Mucosa of stomach (tissue), 1 donor: Measurements from ENCODE around the gene ACTL10.
"Not testable (repeated sequence)": the region's sequence is repeated elsewhere in the genome, so short reads cannot be mapped to it uniquely, and the experiment has no call there.

Experiments used
- H3K27me3 ChIP-seq: one replicate; pipeline ENCODE4 v1.7.0; 2013; ENCODE audit warnings: mild to moderate bottlenecking, low read length; ENCODE audit not compliant: control insufficient read depth, insufficient read depth
- H3K36me3 ChIP-seq: one replicate; pipeline ENCODE4 v1.7.0; 2013; ENCODE audit warnings: low read length; ENCODE audit not compliant: control insufficient read depth, insufficient read depth
- H3K4me1 ChIP-seq: one replicate; pipeline ENCODE4 v1.7.0; 2013; ENCODE audit warnings: mild to moderate bottlenecking, low read length; ENCODE audit not compliant: control insufficient read depth, insufficient read depth
- H3K4me3 ChIP-seq: one replicate; pipeline ENCODE4 v1.7.0; 2013; ENCODE audit warnings: low read length
- H3K9ac ChIP-seq: one replicate; pipeline ENCODE4 v1.7.0; 2013; ENCODE audit warnings: mild to moderate bottlenecking, low read length, moderate library complexity
- H3K9me3 ChIP-seq: one replicate; pipeline ENCODE4 v1.7.0; 2013; ENCODE audit warnings: mild to moderate bottlenecking, low read length, moderate library complexity; ENCODE audit not compliant: control insufficient read depth
- donor health status: Pancreatic carcinoma.

Gene ACTL10

GRCh38 chr20:33636776-33637175, 30.0 kb upstream of the ACTL10 start:
- Histone ChIP-seq H3K27me3 (no peaks in the 10 kb centered on the region), H3K4me3 (no peak overlapping the region), H3K4me1 (no peaks in the 10 kb centered on the region), H3K9me3 (no peaks in the 10 kb centered on the region), H3K9ac (no peak overlapping the region), H3K36me3 (peaks cover 6% of the 10 kb centered on the region)

- H3K4me1 ChIP-seq = no peaks in the 10 kb centered on the region
- no peaks in the 10 kb centered on the region for H3K27me3 ChIP-seq
- no peak overlapping the region for H3K4me3 ChIP-seq
- H3K9me3 ChIP-seq = no peaks in the 10 kb centered on the region
- no peak overlapping the region for H3K9ac ChIP-seq
- H3K36me3 ChIP-seq = peaks cover 6% of the 10 kb centered on the region
Measured at GRCh38 chr20:33640287-33640686, 26.5 kb upstream of the ACTL10 start.

GRCh38 chr20:33644313-33645071, 22.3 kb upstream of the ACTL10 start:
- H3K36me3 ChIP-seq = peaks cover 6% of the 10 kb centered on the region
- no peak overlapping the region for H3K9ac ChIP-seq
- H3K9me3 ChIP-seq = no peaks in the 10 kb centered on the region
- no peak overlapping the region for H3K4me3 ChIP-seq
- no peaks in the 10 kb centered on the region for H3K27me3 ChIP-seq
- peaks cover 23% of the 10 kb centered on the region for H3K4me1 ChIP-seq

- Histone ChIP-seq H3K4me1 (peaks cover 29% of the 10 kb centered on the region), H3K9ac (no peak overlapping the region), H3K9me3 (no peaks in the 10 kb centered on the region), H3K4me3 (no peak overlapping the region), H3K36me3 (peaks cover 3% of the 10 kb centered on the region), H3K27me3 (no peaks in the 10 kb centered on the region)
Measured at GRCh38 chr20:33645072-33645358, 21.7 kb upstream of the ACTL10 start.

GRCh38 chr20:33645396-33645795, 21.3 kb upstream of the ACTL10 start:
- Histone ChIP-seq H3K4me3 (no peak overlapping the region), H3K36me3 (no peaks in the 10 kb centered on the region), H3K9me3 (no peaks in the 10 kb centered on the region), H3K9ac (no peak overlapping the region), H3K4me1 (peaks cover 30% of the 10 kb centered on the region), H3K27me3 (no peaks in the 10 kb centered on the region)

- H3K36me3 ChIP-seq = no peaks in the 10 kb centered on the region
- H3K4me1 ChIP-seq = peaks cover 35% of the 10 kb centered on the region
Measured at GRCh38 chr20:33646191-33646590, 20.6 kb upstream of the ACTL10 start.

GRCh38 chr20:33646959-33647602, 19.7 kb upstream of the ACTL10 start:
- Histone ChIP-seq H3K4me1 (peaks cover 44% of the 10 kb centered on the region), H3K9ac (peak overlapping the region; percentile 20)
- not testable (repeated sequence) for H3K9me3 ChIP-seq, H3K27me3 ChIP-seq, H3K4me3 ChIP-seq, H3K36me3 ChIP-seq

More at GRCh38 chr20:33646191-33646590, 20.6 kb upstream of the ACTL10 start:
- H3K27me3 ChIP-seq = no peaks in the 10 kb centered on the region
- no peak overlapping the region for H3K4me3 ChIP-seq
- H3K9ac ChIP-seq = no peak overlapping the region
- H3K9me3 ChIP-seq = no peaks in the 10 kb centered on the region

- no peak overlapping the region for H3K4me3 ChIP-seq
Measured at GRCh38 chr20:33647603-33648395, 18.9 kb upstream of the ACTL10 start.

GRCh38 chr20:33648396-33649004, 18.2 kb upstream of the ACTL10 start:
- Histone ChIP-seq H3K9ac (no peak overlapping the region), H3K27me3 (no peaks in the 10 kb centered on the region), H3K36me3 (no peaks in the 10 kb centered on the region), H3K9me3 (no peaks in the 10 kb centered on the region), H3K4me3 (no peak overlapping the region), H3K4me1 (peaks cover 56% of the 10 kb centered on the region)

More at GRCh38 chr20:33647603-33648395, 18.9 kb upstream of the ACTL10 start:
- H3K36me3 ChIP-seq = no peaks in the 10 kb centered on the region
- no peaks in the 10 kb centered on the region for H3K27me3 ChIP-seq
- H3K9ac ChIP-seq = peak overlapping the region; percentile 20
- H3K9me3 ChIP-seq = no peaks in the 10 kb centered on the region
- H3K4me1 ChIP-seq = peaks cover 49% of the 10 kb centered on the region

GRCh38 chr20:33649201-33649681, 17.5 kb upstream of the ACTL10 start:
- H3K36me3 ChIP-seq = no peaks in the 10 kb centered on the region
- no peak overlapping the region for H3K4me3 ChIP-seq
- no peak overlapping the region for H3K9ac ChIP-seq
- no peaks in the 10 kb centered on the region for H3K9me3 ChIP-seq
- peaks cover 64% of the 10 kb centered on the region for H3K4me1 ChIP-seq
- H3K27me3 ChIP-seq = no peaks in the 10 kb centered on the region

- no peaks in the 10 kb centered on the region for H3K27me3 ChIP-seq
- H3K4me3 ChIP-seq = no peak overlapping the region
- H3K36me3 ChIP-seq = no peaks in the 10 kb centered on the region
- peaks cover 72% of the 10 kb centered on the region for H3K4me1 ChIP-seq
- no peaks in the 10 kb centered on the region for H3K9me3 ChIP-seq
- H3K9ac ChIP-seq = no peak overlapping the region
Measured at GRCh38 chr20:33650111-33650752, 16.5 kb upstream of the ACTL10 start.
